Epithelial cell of esophagus (primary cell): ENCODE data around the gene OR13J1.

Source experiments
- DNase-seq: peaks from one replicate; pipeline ENCODE4 v3.0.0; 2010; ENCODE audit warnings: low read depth
- H3K4me3 ChIP-seq: 2 replicates; pipeline ENCODE4 v1.5.1; 2011; ENCODE audit warnings: mild to moderate bottlenecking, low read length, control low read depth
- TF ChIP-seq, protein P1 (sequence below): IDR thresholded peaks from 2 replicates; pipeline ENCODE4 v1.5.1; 2011; ENCODE audit warnings: low read depth, mild to moderate bottlenecking, low read length, control low read depth, inconsistent platforms; ENCODE audit not compliant: insufficient read depth; ENCODE audit errors: missing control alignments

Gene OR13J1

DNA sequence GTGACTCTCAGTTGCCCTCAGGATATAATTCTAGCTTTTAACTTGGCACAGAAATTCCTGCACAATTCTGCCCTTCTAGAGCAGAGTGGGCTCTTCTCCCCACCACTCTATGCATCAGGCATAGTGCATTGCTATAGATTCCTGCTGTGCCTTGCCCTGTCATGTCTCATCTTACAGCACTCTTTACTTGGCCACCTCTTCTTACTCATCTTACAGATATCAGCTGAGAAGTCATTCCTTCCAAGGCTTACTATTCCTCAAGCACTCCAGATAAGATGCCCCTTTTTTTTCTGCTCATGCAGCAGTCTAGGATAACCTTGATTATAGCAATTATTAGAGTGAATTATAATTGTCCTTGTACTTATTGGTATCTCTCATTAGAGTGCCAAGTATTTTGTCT lies 47.3 kb downstream of the OR13J1 start:
- TF ChIP-seq, protein P1, sequence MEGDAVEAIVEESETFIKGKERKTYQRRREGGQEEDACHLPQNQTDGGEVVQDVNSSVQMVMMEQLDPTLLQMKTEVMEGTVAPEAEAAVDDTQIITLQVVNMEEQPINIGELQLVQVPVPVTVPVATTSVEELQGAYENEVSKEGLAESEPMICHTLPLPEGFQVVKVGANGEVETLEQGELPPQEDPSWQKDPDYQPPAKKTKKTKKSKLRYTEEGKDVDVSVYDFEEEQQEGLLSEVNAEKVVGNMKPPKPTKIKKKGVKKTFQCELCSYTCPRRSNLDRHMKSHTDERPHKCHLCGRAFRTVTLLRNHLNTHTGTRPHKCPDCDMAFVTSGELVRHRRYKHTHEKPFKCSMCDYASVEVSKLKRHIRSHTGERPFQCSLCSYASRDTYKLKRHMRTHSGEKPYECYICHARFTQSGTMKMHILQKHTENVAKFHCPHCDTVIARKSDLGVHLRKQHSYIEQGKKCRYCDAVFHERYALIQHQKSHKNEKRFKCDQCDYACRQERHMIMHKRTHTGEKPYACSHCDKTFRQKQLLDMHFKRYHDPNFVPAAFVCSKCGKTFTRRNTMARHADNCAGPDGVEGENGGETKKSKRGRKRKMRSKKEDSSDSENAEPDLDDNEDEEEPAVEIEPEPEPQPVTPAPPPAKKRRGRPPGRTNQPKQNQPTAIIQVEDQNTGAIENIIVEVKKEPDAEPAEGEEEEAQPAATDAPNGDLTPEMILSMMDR = no peak
- peak; percentile 51 for DNase-seq

DNA sequence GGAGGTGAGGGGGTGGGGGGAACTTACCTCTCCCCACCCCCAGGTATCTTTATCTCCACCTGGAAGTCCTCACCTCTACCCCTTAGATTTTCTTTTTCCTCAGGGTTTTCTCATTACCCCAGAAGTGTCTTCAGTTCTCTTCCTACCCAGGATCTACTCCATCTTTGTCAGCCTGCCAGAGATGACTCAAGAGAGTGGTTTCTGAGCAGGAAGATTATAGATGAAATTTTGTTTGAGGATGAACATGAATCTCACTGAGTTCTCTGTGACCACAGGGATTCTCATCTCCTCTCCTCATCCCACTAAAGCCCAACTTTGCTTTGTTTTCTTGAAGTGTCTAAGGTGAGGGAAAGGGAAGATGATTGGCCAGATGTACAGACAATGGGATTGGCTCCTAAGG lies 50.1 kb downstream of the OR13J1 start:
- peak; percentile 41 for DNase-seq
- no peak overlapping the region for H3K4me3 ChIP-seq
- TF ChIP-seq, protein P1 = no peak

More for the DNA sequence above, 47.3 kb downstream of the OR13J1 start:
- no peak overlapping the region for H3K4me3 ChIP-seq
